Dermis microvascular lymphatic vessel endothelial cell (primary cell): ENCODE measurements around the gene WFDC13. TPM values are rescaled to one million over a fixed set of nuclear protein-coding genes. Genes with fewer than 3 reads are reported as not detected.
"Not testable (repeated sequence)": the region's sequence is repeated elsewhere in the genome, so short reads cannot be mapped to it uniquely, and the experiment has no call there.

ENCODE experiments used
- DNase-seq, 2 donors: peaks; one replicate each; pipeline versions ENCODE4 v3.0.0 to v3.0.0-alpha.2; 2010; ENCODE audit warnings: low read depth in 2 of 2
- total RNA-seq: library from RNA; depleted of rRNA; stranded (reverse); fragments of >200 nt; gene quantifications from 2 replicates; pipeline ENCODE4 v1.2.1, GENCODE V29; 2014

WFDC13 gene
- total RNA-seq: not detected in 2 replicates

GRCh38 chr20:45701873-45702272, at the start of gene WFDC13:
Gene WFDC13 (plus strand): TSS chr20:45702038. CDS start chr20:45702124, 86 bp downstream.
- DNase-seq: no peak

GRCh38 chr20:45657038-45657437, 44.8 kb upstream of the WFDC13 start:
- DNase-seq: not testable (repeated sequence)

- no peak for DNase-seq
Observed at GRCh38 chr20:45670139-45670538, 31.7 kb upstream of the WFDC13 start, which contains the start of gene WFDC11. Gene WFDC11 (minus strand): TSS chr20:45670239. CDS start chr20:45650600, 19,639 bp downstream.

GRCh38 chr20:45672765-45673164, 29.1 kb upstream of the WFDC13 start:
- no peak for DNase-seq

GRCh38 chr20:45679650-45680049, 22.2 kb upstream of the WFDC13 start:
- no peak for DNase-seq

- no peak for DNase-seq
Observed at GRCh38 chr20:45685896-45686295, 15.9 kb upstream of the WFDC13 start.

- not testable (repeated sequence) for DNase-seq
Observed at GRCh38 chr20:45693346-45693745, 8.5 kb upstream of the WFDC13 start.

GRCh38 chr20:45695496-45695895, 6.3 kb upstream of the WFDC13 start:
- DNase-seq: no peak

GRCh38 chr20:45701104-45701503, 734 bp upstream of the WFDC13 start:
- no peak for DNase-seq

GRCh38 chr20:45704969-45705637, 3.3 kb downstream of the WFDC13 start, which contains the start of gene WFDC10B:
Gene WFDC10B (minus strand): TSS chr20:45705019. CDS start chr20:45685992, 19,027 bp downstream.
- no peak for DNase-seq

- DNase-seq: not testable (repeated sequence)
Observed at GRCh38 chr20:45716141-45716688, 14.4 kb downstream of the WFDC13 start.

GRCh38 chr20:45722047-45722446, 20.2 kb downstream of the WFDC13 start, which contains the start of gene SPINT4:
Gene SPINT4 (plus strand): TSS chr20:45722347. CDS start chr20:45722368, 21 bp downstream.
- DNase-seq: no peak

- DNase-seq: no peak
Observed at GRCh38 chr20:45725134-45725533, 23.3 kb downstream of the WFDC13 start.

- no peak for DNase-seq
Observed at GRCh38 chr20:45727044-45727443, 25.2 kb downstream of the WFDC13 start.

- DNase-seq: no peak
Observed at GRCh38 chr20:45732199-45732598, 30.4 kb downstream of the WFDC13 start.

- no peak for DNase-seq
Observed at GRCh38 chr20:45735552-45735951, 33.7 kb downstream of the WFDC13 start.

- DNase-seq: no peak
Observed at GRCh38 chr20:45735988-45736387, 34.1 kb downstream of the WFDC13 start.

- no peak for DNase-seq
Observed at GRCh38 chr20:45742596-45742995, 40.8 kb downstream of the WFDC13 start.

GRCh38 chr20:45745015-45745414, 43.2 kb downstream of the WFDC13 start:
- DNase-seq: no peak

- no peak for DNase-seq
Observed at GRCh38 chr20:45751721-45752120, 49.9 kb downstream of the WFDC13 start.

GRCh38 chr20:45752746-45753145, 50.9 kb downstream of the WFDC13 start:
- DNase-seq: no peak

- no peak for DNase-seq
Observed at GRCh38 chr20:45758096-45758495, 56.3 kb downstream of the WFDC13 start.
